Prostate gland (tissue), 2 donors: ENCODE measurements around the gene INTS13. TPM values are rescaled to one million over a fixed set of nuclear protein-coding genes. Genes with fewer than 3 reads are reported as not detected.
"Not testable (repeated sequence)": the region's sequence is repeated elsewhere in the genome, so short reads cannot be mapped to it uniquely, and the experiment has no call there.

Experiments
- DNase-seq: peaks from one replicate; pipeline ENCODE4 v3.0.0-alpha.2; 2019; ENCODE audit warnings: low spot score
- H3K27ac ChIP-seq, 2 donors: fragments of 200-600 bp; sonication (generic); 2 replicates each; pipeline ENCODE4 v1.5.1; 2017 to 2019
- H3K27me3 ChIP-seq: fragments of 200-600 bp; sonication (generic); replicated peaks from 2 replicates; pipeline ENCODE4 v1.5.1; 2019; ENCODE audit not compliant: insufficient read depth
- H3K36me3 ChIP-seq, 2 donors: fragments of 200-600 bp; sonication (generic); 1 replicate in 1 of 2; 2 replicates in 1 of 2; pipeline versions ENCODE4 v1.5.1 to v1.8.1; 2017 to 2019
- H3K4me1 ChIP-seq: fragments of 200-600 bp; sonication (generic); replicated peaks from 2 replicates; pipeline ENCODE4 v1.5.1; 2019
- H3K4me3 ChIP-seq, 2 donors: fragments of 200-600 bp; sonication (generic); 2 replicates each; pipeline ENCODE4 v1.5.1; 2017 to 2019
- H3K9me3 ChIP-seq: fragments of 200-600 bp; sonication (generic); 2 replicates; pipeline ENCODE4 v1.5.1; 2017
- CTCF ChIP-seq, 4 experiments: fragments of 200-600 bp in 2 of 4; fragments of 450-650 bp in 2 of 4; sonication (generic) in 2 of 4; IDR thresholded peaks; 1 replicate in 3 of 4; 2 replicates in 1 of 4; pipeline ENCODE4 v1.5.1; 2016 to 2019; ENCODE audit warnings: antibody characterized with exemption in 4 of 4, mild to moderate bottlenecking in 2 of 4, moderate library complexity in 2 of 4
- POLR2A ChIP-seq: fragments of 450-650 bp; IDR thresholded peaks from one replicate; pipeline ENCODE4 v1.6.1; 2016; ENCODE audit warnings: antibody characterized with exemption, mild to moderate bottlenecking
- POLR2AphosphoS5 ChIP-seq: sonication (generic); formaldehyde crosslinking; IDR thresholded peaks from one replicate; pipeline ENCODE4 v1.6.1; 2017; ENCODE audit warnings: antibody characterized with exemption
- WGBS: methylation state at CpG from one replicate; pipeline ENCODE4 v1.1.5; 2018; 5-methylcytosine and 5-hydroxymethylcytosine counted together
- intact Hi-C: fragments of 100-400 bp; cut with DNase I; formaldehyde crosslinking; loops from one replicate; pipeline ENCODE4 v1.14.2; 2022
- total RNA-seq, 2 donors: library from RNA; depleted of rRNA; stranded (reverse); fragments of >200 nt; gene quantifications; one replicate each; pipeline ENCODE4 v1.1.0, GENCODE V29; 2016

The INTS13 gene
- total RNA-seq, 2 donors from 2014 or later: 22.1 to 23.5 TPM

- H3K9me3 ChIP-seq: peaks cover 3% of the 10 kb centered on the region
- intact Hi-C loops: no loop called here
- H3K4me1 ChIP-seq: no peaks in the 10 kb centered on the region
- 39% methylated on average over 1 of the region's 1 CpG for WGBS
- no peak for DNase-seq
- H3K27ac ChIP-seq: no peak overlapping the region
- peaks cover 0 to 2% of the 10 kb centered on the region in 2 donors for H3K36me3 ChIP-seq
- no peak overlapping the region for H3K4me3 ChIP-seq
- no peak for TF ChIP-seq POLR2A
- no peak for TF ChIP-seq CTCF (IDR thresholded peaks at IDR 0.05)
- no peak for TF ChIP-seq POLR2AphosphoS5
- no peaks in the 10 kb centered on the region for H3K27me3 ChIP-seq
These were observed 31.8 kb downstream of the INTS13 start for GRCh38 chr12:26906024-26906423.

- H3K27ac ChIP-seq, H3K27me3 ChIP-seq, H3K36me3 ChIP-seq, H3K4me3 ChIP-seq, H3K9me3 ChIP-seq, intact Hi-C loops, DNase-seq, H3K4me1 ChIP-seq: not testable (repeated sequence)
- 64% methylated on average over 3 of the region's 3 CpGs for WGBS
These were observed 34.4 kb downstream of the INTS13 start for GRCh38 chr12:26903396-26903795.

- no peak overlapping the region for H3K4me3 ChIP-seq
- no peaks in the 10 kb centered on the region for H3K4me1 ChIP-seq
- no peaks in the 10 kb centered on the region for H3K36me3 ChIP-seq
- no peak overlapping the region for H3K27ac ChIP-seq
- WGBS: 94% methylated on average over 2 of the region's 2 CpGs
- H3K9me3 ChIP-seq: no peaks in the 10 kb centered on the region
- no peak for DNase-seq
- intact Hi-C loops: no loop called here
- H3K27me3 ChIP-seq: no peaks in the 10 kb centered on the region
- no peak for TF ChIP-seq POLR2AphosphoS5
- TF ChIP-seq CTCF (IDR thresholded peaks at IDR 0.05): no peak
- TF ChIP-seq POLR2A: no peak
These were observed 40.9 kb downstream of the INTS13 start for GRCh38 chr12:26896913-26897312.

GRCh38 chr12:26895672-26896071 is 42.1 kb downstream of the INTS13 start:
- TF ChIP-seq POLR2AphosphoS5: no peak
- TF ChIP-seq CTCF (IDR thresholded peaks at IDR 0.05): no peak
- TF ChIP-seq POLR2A: no peak
- Histone ChIP-seq H3K36me3 (no peaks in the 10 kb centered on the region), H3K4me3 (no peak overlapping the region), H3K27ac (no peak overlapping the region), H3K9me3 (no peaks in the 10 kb centered on the region), H3K4me1 (no peaks in the 10 kb centered on the region), H3K27me3 (no peaks in the 10 kb centered on the region)
- DNase-seq: no peak
- whole genome bisulfite sequencing: 83% methylated on average over 4 of the region's 4 CpGs
- intact Hi-C loops: no loop called here

GRCh38 chr12:26891704-26892103 is 46.1 kb downstream of the INTS13 start:
- Histone ChIP-seq H3K27ac (no peak overlapping the region), H3K9me3 (no peaks in the 10 kb centered on the region), H3K36me3 (no peaks in the 10 kb centered on the region), H3K27me3 (no peaks in the 10 kb centered on the region), H3K4me1 (no peaks in the 10 kb centered on the region), H3K4me3 (no peak overlapping the region)
- no peak for DNase-seq
- TF ChIP-seq POLR2A: no peak
- no peak for TF ChIP-seq POLR2AphosphoS5
- TF ChIP-seq CTCF (IDR thresholded peaks at IDR 0.05): no peak
- intact Hi-C loops: no loop called here
- WGBS: 86% methylated on average over 1 of the region's 1 CpG
